ENCODE results near the gene GABPB2.

GRCh38 chr1:151058692-151059091 is 11.9 kb upstream of the GABPB2 start:
- TF ChIP-seq YY1 (IDR thresholded peaks at IDR 0.05) (no peak), TAF1 (conservative IDR thresholded peaks at IDR 0.05) (no peak)

Data from liver (tissue), 2 donors.